ENCODE data around the gene B3GAT1.
A peak's percentile ranks its signal among the peaks of the same experiment; 100 is the strongest.

Gene B3GAT1

GRCh38 chr11:134395002-134395401 lies 17.0 kb downstream of the B3GAT1 start:
- H4K20me1 ChIP-seq (ENCODE audit: insufficient read depth, low read length): no peaks in the 10 kb centered on the region
- no peak overlapping the region for H3K27ac ChIP-seq (ENCODE audit: low read length)
- no peak overlapping the region for H3K4me3 ChIP-seq (ENCODE audit: low read depth in 1 of 2, low read length in 2 of 2)
- no peak overlapping the region for H3K4me2 ChIP-seq (ENCODE audit: insufficient read depth, low read length)
- no peaks in the 10 kb centered on the region for H3K27me3 ChIP-seq (ENCODE audit: insufficient read depth, low read length, poor library complexity)
- no peak overlapping the region for H2AFZ ChIP-seq (ENCODE audit: low read depth, low read length)
- H3K4me1 ChIP-seq (ENCODE audit: insufficient read depth, low read length): peaks cover 10% of the 10 kb centered on the region; the same call in 1 of the 2 replicates
- no peaks in the 10 kb centered on the region for H3K36me3 ChIP-seq (ENCODE audit: insufficient read depth, low read length)
- TF ChIP-seq EZH2 (IDR thresholded peaks at IDR 0.05; ENCODE audit: borderline replicate concordance, low read depth, low read length, severe bottlenecking): no peak
- no peak for TF ChIP-seq CTCF (IDR thresholded peaks at IDR 0.05; ENCODE audit: borderline replicate concordance, extremely low read depth, low read length, poor library complexity, severe bottlenecking)
- H3K79me2 ChIP-seq (ENCODE audit: insufficient read depth, low read length): no peaks in the 10 kb centered on the region
- no peaks in the 10 kb centered on the region for H3K9me3 ChIP-seq (ENCODE audit: insufficient read depth, low read length, severe bottlenecking)
- DNase-seq: no peak
- no peak for ATAC-seq (ENCODE audit: insufficient read depth, low read depth)
- H3K9ac ChIP-seq (ENCODE audit: low read depth, low read length): no peak overlapping the region

GRCh38 chr11:134394311-134394710 lies 17.7 kb downstream of the B3GAT1 start:
- no peak overlapping the region for H2AFZ ChIP-seq (ENCODE audit: low read depth, low read length)
- H3K4me3 ChIP-seq (ENCODE audit: low read depth in 1 of 2, low read length in 2 of 2): no peak overlapping the region
- H3K36me3 ChIP-seq (ENCODE audit: insufficient read depth, low read length): no peaks in the 10 kb centered on the region
- ATAC-seq (ENCODE audit: insufficient read depth, low read depth) (no peak), DNase-seq (no peak)
- no peak overlapping the region for H3K9ac ChIP-seq (ENCODE audit: low read depth, low read length)
- TF ChIP-seq CTCF (IDR thresholded peaks at IDR 0.05; ENCODE audit: borderline replicate concordance, extremely low read depth, low read length, poor library complexity, severe bottlenecking) (no peak), EZH2 (IDR thresholded peaks at IDR 0.05; ENCODE audit: borderline replicate concordance, low read depth, low read length, severe bottlenecking) (no peak)
- H3K4me1 ChIP-seq (ENCODE audit: insufficient read depth, low read length): peaks cover 10% of the 10 kb centered on the region; the same call in 1 of the 2 replicates
- H3K79me2 ChIP-seq (ENCODE audit: insufficient read depth, low read length): no peaks in the 10 kb centered on the region
- H3K27me3 ChIP-seq (ENCODE audit: insufficient read depth, low read length, poor library complexity): no peaks in the 10 kb centered on the region
- no peaks in the 10 kb centered on the region for H3K9me3 ChIP-seq (ENCODE audit: insufficient read depth, low read length, severe bottlenecking)
- H3K27ac ChIP-seq (ENCODE audit: low read length): no peak overlapping the region
- H4K20me1 ChIP-seq (ENCODE audit: insufficient read depth, low read length): no peaks in the 10 kb centered on the region
- H3K4me2 ChIP-seq (ENCODE audit: insufficient read depth, low read length): no peak overlapping the region

- Histone ChIP-seq H3K9ac (ENCODE audit: low read depth, low read length) (no peak overlapping the region), H3K36me3 (ENCODE audit: insufficient read depth, low read length) (no peaks in the 10 kb centered on the region), H3K4me3 (ENCODE audit: low read depth in 1 of 2, low read length in 2 of 2) (no peak overlapping the region), H3K4me1 (ENCODE audit: insufficient read depth, low read length) (peaks cover 10% of the 10 kb centered on the region; the same call in 1 of the 2 replicates), H3K27ac (ENCODE audit: low read length) (no peak overlapping the region), H4K20me1 (ENCODE audit: insufficient read depth, low read length) (no peaks in the 10 kb centered on the region), H3K9me3 (ENCODE audit: insufficient read depth, low read length, severe bottlenecking) (no peaks in the 10 kb centered on the region), H3K79me2 (ENCODE audit: insufficient read depth, low read length) (no peaks in the 10 kb centered on the region), H3K27me3 (ENCODE audit: insufficient read depth, low read length, poor library complexity) (no peaks in the 10 kb centered on the region), H2AFZ (ENCODE audit: low read depth, low read length) (no peak overlapping the region), H3K4me2 (ENCODE audit: insufficient read depth, low read length) (no peak overlapping the region)
- DNase-seq (no peak), ATAC-seq (ENCODE audit: insufficient read depth, low read depth) (no peak)
- TF ChIP-seq EZH2 (IDR thresholded peaks at IDR 0.05; ENCODE audit: borderline replicate concordance, low read depth, low read length, severe bottlenecking) (no peak), CTCF (IDR thresholded peaks at IDR 0.05; ENCODE audit: borderline replicate concordance, extremely low read depth, low read length, poor library complexity, severe bottlenecking) (peak; percentile 13)
Measured at GRCh38 chr11:134393638-134394037, 18.4 kb downstream of the B3GAT1 start.

Data from DND-41 (cell line).